SK-N-SH treated with all-trans-retinoic acid at 6 μM for 48 hours (cell line): ENCODE results near the gene DLX6.

Experiments used
- ARNTL ChIP-seq: fragments of 450-650 bp; formaldehyde crosslinking; IDR thresholded peaks from 2 replicates; pipeline ENCODE4 v1.5.0; 2020; ENCODE audit warnings: low read depth, mild to moderate bottlenecking, moderate library complexity, borderline replicate concordance
- PATZ1 ChIP-seq: fragments of 250-450 bp; sonication (Bioruptor Pico); IDR thresholded peaks from 2 replicates; pipeline ENCODE4 v1.8.0; 2020; ENCODE audit warnings: mild to moderate bottlenecking, moderate library complexity, borderline replicate concordance
- POU6F1 ChIP-seq: fragments of 250-450 bp; sonication (Bioruptor Pico); IDR thresholded peaks from 2 replicates; pipeline ENCODE4 v1.8.0; 2021; ENCODE audit warnings: low read depth, mild to moderate bottlenecking, moderate library complexity, borderline replicate concordance
- PPARA ChIP-seq: fragments of 250-450 bp; sonication (Bioruptor Pico); IDR thresholded peaks from 2 replicates; pipeline ENCODE4 v1.5.0; 2020; ENCODE audit warnings: mild to moderate bottlenecking, borderline replicate concordance

- no peak for TF ChIP-seq PATZ1 (CRISPR knock-in tag)
- no peak for TF ChIP-seq ARNTL (CRISPR knock-in tag)
- TF ChIP-seq POU6F1 (CRISPR knock-in tag) = no peak
- no peak for TF ChIP-seq PPARA
Measured at GRCh38 chr7:97015756-97016380, 10.5 kb downstream of the DLX6 start.
